NCI-H748 (cell line): Measurements from ENCODE around the gene SCGB2A2.
A peak's percentile ranks its signal among the peaks of the same experiment; 100 is the strongest.

Source experiments
- DNase-seq: peaks from one replicate; lab custom pipeline; 2025; ENCODE audit not compliant: unreplicated experiment; lab: John Stamatoyannopoulos, UW

SCGB2A2 gene

GRCh38 chr11:62269654-62270278, at the start of gene SCGB2A2:
TSS of gene SCGB2A2 (plus strand) at chr11:62270158. CDS start at chr11:62270217, 59 bp downstream.
- no peak for DNase-seq

GRCh38 chr11:62221498-62221897, 48.5 kb upstream of the SCGB2A2 start:
- no peak for DNase-seq

- DNase-seq = no peak
Observed at GRCh38 chr11:62223095-62223494, 46.9 kb upstream of the SCGB2A2 start.

- no peak for DNase-seq
Observed at GRCh38 chr11:62233730-62234129, 36.2 kb upstream of the SCGB2A2 start.

- no peak for DNase-seq
Observed at GRCh38 chr11:62236187-62236586, 33.8 kb upstream of the SCGB2A2 start.

GRCh38 chr11:62237499-62237898, 32.5 kb upstream of the SCGB2A2 start:
- DNase-seq = no peak

GRCh38 chr11:62238151-62238550, 31.8 kb upstream of the SCGB2A2 start:
- DNase-seq = no peak

- DNase-seq = no peak
Observed at GRCh38 chr11:62241095-62241494, 28.9 kb upstream of the SCGB2A2 start.

- peak; percentile 87 for DNase-seq
Observed at GRCh38 chr11:62242021-62242420, 27.9 kb upstream of the SCGB2A2 start, which contains the start of gene SCGB1D2. TSS of gene SCGB1D2 (plus strand) at chr11:62242239. CDS start at chr11:62242308, 69 bp downstream.

- DNase-seq = no peak
Observed at GRCh38 chr11:62245271-62245753, 24.6 kb upstream of the SCGB2A2 start.

- no peak for DNase-seq
Observed at GRCh38 chr11:62251698-62252097, 18.3 kb upstream of the SCGB2A2 start.

- DNase-seq = no peak
Observed at GRCh38 chr11:62253999-62254542, 15.9 kb upstream of the SCGB2A2 start.

- no peak for DNase-seq
Observed at GRCh38 chr11:62256281-62256680, 13.7 kb upstream of the SCGB2A2 start.

- no peak for DNase-seq
Observed at GRCh38 chr11:62260261-62260953, 9.6 kb upstream of the SCGB2A2 start.

GRCh38 chr11:62264004-62264403, 6.0 kb upstream of the SCGB2A2 start:
- no peak for DNase-seq

GRCh38 chr11:62266558-62266957, 3.4 kb upstream of the SCGB2A2 start:
- DNase-seq = no peak

- no peak for DNase-seq
Observed at GRCh38 chr11:62267050-62267449, 2.9 kb upstream of the SCGB2A2 start.

- no peak for DNase-seq
Observed at GRCh38 chr11:62267576-62267975, 2.4 kb upstream of the SCGB2A2 start.

- no peak for DNase-seq
Observed at GRCh38 chr11:62273284-62273683, 3.3 kb downstream of the SCGB2A2 start.

- DNase-seq = no peak
Observed at GRCh38 chr11:62273789-62274275, 3.9 kb downstream of the SCGB2A2 start.

GRCh38 chr11:62280452-62280851, 10.5 kb downstream of the SCGB2A2 start:
- DNase-seq = no peak

- no peak for DNase-seq
Observed at GRCh38 chr11:62295504-62295903, 25.5 kb downstream of the SCGB2A2 start.
